KOPT-K1 (cell line): ENCODE results near the gene GRM4.

ENCODE experiments used
- H3K27ac ChIP-seq: fragments of 200-600 bp; sonication (generic); 2 replicates; pipeline ENCODE4 v1.5.1; 2016; ENCODE audit warnings: antibody characterized with exemption, mild to moderate bottlenecking, low read depth, low read length; ENCODE audit not compliant: poor library complexity, severe bottlenecking
- H3K36me3 ChIP-seq: fragments of 200-600 bp; sonication (generic); 2 replicates; pipeline ENCODE4 v1.5.1; 2017; ENCODE audit warnings: antibody characterized with exemption, mild to moderate bottlenecking, low read length, moderate library complexity; ENCODE audit not compliant: insufficient read depth
- H3K9me3 ChIP-seq: fragments of 200-600 bp; sonication (generic); 2 replicates; pipeline ENCODE4 v1.5.1; 2017; ENCODE audit warnings: antibody characterized with exemption, low read length, mild to moderate bottlenecking; ENCODE audit not compliant: insufficient read depth, poor library complexity, severe bottlenecking

Gene GRM4

DNA sequence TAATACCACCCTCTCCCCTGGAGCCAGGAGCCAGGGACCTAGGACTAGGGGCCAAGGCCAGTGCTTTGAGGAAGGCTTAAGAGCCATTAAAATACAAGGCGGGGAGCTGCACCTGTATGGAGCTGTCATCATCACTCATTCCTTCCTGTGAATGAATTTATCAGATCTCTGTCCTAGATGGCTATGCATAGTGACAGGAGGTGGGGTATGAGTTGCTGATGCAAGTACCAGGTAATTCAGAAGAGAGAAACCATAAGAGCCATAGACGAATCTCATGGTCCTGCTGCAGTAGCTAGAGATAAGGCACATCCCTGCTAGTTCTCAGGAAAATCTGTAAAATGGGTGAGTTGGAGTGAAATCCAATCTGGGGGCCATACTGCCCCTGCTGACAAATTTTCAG, 10.3 kb downstream of the GRM4 start:
- Histone ChIP-seq H3K9me3 (no peaks in the 10 kb centered on the region), H3K27ac (no peak overlapping the region), H3K36me3 (no peaks in the 10 kb centered on the region)

DNA sequence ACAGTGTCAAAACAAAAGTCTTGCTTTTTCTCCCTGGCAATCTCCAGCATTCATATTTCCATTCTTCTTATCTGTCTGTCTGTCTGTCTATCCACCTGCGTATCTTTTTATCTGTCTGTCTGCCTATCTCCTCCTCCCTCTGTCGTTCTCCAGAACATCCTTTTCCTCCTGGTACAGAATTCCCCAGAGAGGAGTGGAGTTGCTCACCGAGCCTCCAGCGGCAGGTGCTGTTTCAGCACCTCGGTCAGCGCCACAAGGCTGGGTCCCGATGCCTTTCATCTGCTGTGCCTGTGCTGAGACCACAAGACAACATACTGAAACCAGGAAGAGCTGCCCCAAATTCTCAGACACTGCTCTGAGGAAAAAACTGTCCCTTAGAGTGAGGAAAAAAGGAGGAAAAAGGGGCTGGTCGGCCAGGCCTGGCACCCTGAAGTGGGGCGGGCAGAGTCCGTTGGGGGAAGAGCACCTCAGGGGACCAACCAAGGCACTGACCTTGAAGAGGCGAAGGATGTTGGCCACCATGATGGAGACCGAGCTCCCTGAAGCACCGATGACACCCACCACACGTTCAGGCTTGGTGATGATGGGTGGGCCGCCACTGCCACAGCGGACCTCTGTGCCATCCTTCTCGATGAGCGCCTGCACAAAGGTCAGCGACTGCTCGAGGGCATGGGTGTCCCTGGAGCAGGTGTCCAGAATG, 13.3 kb downstream of the GRM4 start:
- no peak overlapping the region for H3K27ac ChIP-seq
- H3K9me3 ChIP-seq: no peaks in the 10 kb centered on the region
- H3K36me3 ChIP-seq: no peaks in the 10 kb centered on the region

DNA sequence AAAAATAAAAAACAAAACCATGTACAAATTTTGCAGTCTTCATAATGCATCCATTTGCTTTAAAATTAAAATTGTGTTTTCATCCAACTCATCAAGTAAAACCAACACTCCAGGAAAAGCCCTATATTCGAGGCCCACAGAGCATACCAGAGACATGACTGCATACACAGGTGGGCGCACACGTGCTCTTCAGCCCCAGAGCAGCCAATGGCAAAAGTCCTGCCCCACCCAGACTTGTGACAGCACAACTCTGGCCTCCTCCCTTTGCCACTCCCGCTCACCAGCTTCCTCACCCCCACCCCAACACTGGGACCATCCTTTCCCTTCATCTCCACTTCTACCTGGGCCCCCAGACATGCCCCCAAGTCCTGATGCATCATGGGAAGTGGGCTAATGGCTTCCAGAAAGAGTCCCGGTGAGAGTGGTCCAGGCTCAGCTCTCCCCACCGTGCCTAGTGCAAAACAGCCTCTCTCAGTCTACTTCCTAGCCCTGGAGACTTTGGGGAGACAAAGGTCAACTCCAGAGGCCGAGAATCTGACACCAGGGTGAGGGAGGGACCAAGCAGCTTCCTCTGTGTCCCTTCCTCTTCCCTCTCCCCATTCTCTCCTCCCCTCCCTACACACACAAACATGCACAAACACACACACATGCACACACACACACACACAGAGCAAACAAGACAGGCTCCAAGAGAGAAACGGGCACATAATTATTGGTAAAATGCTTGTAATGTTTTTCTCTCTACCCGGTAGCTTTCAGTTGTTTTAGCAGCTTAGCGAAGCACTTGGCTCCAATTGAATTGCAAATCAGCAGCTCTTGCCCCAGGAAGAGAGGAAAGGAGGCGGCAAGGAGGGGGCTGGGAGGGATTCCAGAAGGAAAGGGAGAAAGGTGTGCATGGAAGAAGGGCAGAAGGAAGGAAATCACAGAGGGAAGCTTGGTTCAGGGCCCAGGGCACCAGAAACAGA, 14.3 kb downstream of the GRM4 start:
- H3K36me3 ChIP-seq: no peaks in the 10 kb centered on the region
- no peak overlapping the region for H3K27ac ChIP-seq
- H3K9me3 ChIP-seq: no peaks in the 10 kb centered on the region

- Histone ChIP-seq H3K27ac (no peak overlapping the region), H3K9me3 (no peaks in the 10 kb centered on the region), H3K36me3 (no peaks in the 10 kb centered on the region)
Observed at GRCh38 chr6:34130862-34131261, 15.0 kb downstream of the GRM4 start.

- Histone ChIP-seq H3K27ac (no peak overlapping the region), H3K36me3 (no peaks in the 10 kb centered on the region)
Observed at GRCh38 chr6:34129753-34130152, 16.1 kb downstream of the GRM4 start.

DNA sequence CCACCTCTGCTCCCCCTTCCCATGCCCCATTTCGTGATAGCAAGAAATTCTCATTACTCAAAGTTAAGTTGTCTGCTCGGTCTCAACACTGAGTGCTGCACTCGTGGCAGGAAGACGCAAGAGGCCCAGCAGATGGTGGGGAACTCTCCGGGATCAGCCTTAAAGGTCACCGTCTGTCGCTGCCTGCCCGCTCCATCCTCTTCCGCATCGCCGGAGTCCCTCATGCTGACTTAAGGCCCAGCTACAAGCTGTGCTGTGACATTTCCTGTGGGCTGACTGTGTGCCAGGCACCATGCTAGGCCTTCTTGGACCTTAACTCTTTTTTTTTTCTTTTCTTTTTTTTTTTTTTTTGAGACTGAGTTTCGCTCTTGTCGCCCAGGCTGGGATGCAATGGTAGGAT, 17.8 kb downstream of the GRM4 start:
- H3K36me3 ChIP-seq: no peaks in the 10 kb centered on the region
- H3K9me3 ChIP-seq: no peaks in the 10 kb centered on the region
- no peak overlapping the region for H3K27ac ChIP-seq

More at GRCh38 chr6:34129753-34130152, 16.1 kb downstream of the GRM4 start:
- no peaks in the 10 kb centered on the region for H3K9me3 ChIP-seq

DNA sequence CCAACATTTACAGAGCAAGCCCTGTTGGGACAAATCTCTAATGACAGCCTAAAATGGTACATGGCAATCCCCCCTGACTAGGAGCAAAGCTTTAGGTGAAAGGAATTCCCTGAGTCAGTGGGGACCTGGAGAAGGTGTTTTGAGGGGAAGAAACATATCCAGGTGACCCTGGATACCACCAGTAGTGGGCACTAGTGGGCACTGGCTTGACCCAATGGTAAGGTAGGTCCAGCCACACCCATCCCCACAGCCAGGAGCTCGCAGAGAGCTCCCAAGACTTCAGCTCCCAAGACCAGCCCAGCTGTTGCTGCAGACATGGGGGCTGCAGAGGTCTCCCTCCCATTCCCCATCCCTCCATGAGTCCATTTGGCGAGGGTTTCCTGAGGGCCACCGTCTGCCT, 19.5 kb downstream of the GRM4 start:
- Histone ChIP-seq H3K27ac (no peak overlapping the region), H3K9me3 (no peaks in the 10 kb centered on the region), H3K36me3 (no peaks in the 10 kb centered on the region)

DNA sequence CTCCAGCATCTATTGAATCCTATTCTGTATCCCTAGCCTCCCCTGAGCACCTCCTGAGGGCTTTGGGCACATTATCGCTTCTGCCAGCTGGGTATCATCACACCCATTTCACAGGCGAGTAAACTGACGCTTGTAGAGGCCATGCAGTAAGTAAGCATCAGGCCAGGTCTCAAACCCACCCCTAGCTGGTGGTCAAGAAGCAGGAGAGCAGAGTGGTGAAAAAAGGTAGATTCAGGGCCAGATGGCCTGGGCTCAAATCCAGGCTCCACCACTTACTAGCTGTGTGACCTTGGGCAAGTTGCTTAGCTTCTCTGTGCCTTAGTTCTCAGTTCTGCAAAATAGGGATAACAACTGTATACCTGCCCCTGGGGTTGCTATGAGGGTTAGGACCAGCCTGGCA, 19.9 kb downstream of the GRM4 start:
- Histone ChIP-seq H3K36me3 (no peaks in the 10 kb centered on the region), H3K9me3 (no peaks in the 10 kb centered on the region), H3K27ac (no peak overlapping the region)

DNA sequence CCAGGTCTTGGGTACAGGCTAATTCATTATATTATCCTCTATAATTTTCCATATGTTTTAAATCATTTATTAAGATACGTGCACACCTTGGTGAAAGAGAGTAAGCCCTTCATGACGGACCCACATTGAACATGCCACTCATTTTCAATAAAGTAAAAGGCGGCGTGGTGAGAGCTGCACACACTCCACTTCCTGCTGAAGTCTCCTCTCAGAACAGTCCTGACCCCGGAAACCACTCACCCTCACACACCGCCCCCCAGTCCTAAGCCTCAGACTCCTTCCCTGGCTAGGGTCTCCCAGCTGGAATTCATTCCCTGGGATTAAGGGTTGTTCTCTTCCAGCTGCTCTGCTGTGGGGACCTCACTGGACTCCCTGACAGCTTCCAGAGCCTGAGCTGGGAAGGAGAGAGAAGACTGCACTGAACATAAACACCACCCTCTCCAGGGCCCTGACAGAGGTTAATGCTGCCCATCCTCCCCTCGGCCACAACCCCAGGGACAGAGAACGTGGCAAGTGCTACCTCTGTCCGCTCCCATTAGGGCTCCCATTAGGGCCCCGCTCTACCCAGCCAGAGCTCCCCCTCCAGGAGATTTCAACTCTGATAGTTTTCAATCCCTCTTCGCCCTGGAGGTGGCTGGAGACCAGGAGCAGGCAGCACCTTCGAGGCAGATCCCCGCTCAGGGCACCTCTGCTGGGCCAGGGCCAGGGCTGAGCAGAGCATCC, 24.8 kb downstream of the GRM4 start:
- Histone ChIP-seq H3K9me3 (no peaks in the 10 kb centered on the region), H3K27ac (no peak overlapping the region), H3K36me3 (no peaks in the 10 kb centered on the region)

GRCh38 chr6:34115915-34116314, 30.0 kb downstream of the GRM4 start:
- no peaks in the 10 kb centered on the region for H3K36me3 ChIP-seq
- H3K27ac ChIP-seq: no peak overlapping the region
- H3K9me3 ChIP-seq: no peaks in the 10 kb centered on the region

DNA sequence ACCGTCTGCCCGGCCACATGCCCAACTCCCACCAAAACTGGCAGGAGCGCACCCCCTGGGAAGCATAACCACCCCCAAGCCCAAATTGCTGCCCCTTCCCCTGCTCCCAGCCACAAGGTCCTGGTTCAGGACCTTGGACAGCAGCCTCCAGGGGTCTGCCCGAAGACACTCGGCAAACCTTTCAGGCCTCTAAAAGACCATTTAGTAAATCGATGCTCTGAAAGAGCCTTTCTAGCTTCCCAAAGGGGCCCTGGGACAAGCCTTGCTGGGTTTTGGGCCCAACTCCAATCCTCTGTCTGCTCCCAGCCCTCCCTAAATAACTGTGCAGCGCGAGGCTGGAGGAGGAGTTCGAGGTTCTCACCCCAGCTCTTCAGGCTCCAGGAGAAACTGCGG, 30.5 kb downstream of the GRM4 start:
- H3K36me3 ChIP-seq: no peaks in the 10 kb centered on the region
- H3K27ac ChIP-seq: no peak overlapping the region
- no peaks in the 10 kb centered on the region for H3K9me3 ChIP-seq

GRCh38 chr6:34114695-34115402, 31.0 kb downstream of the GRM4 start:
- no peaks in the 10 kb centered on the region for H3K9me3 ChIP-seq
- H3K27ac ChIP-seq: no peak overlapping the region
- H3K36me3 ChIP-seq: no peaks in the 10 kb centered on the region

DNA sequence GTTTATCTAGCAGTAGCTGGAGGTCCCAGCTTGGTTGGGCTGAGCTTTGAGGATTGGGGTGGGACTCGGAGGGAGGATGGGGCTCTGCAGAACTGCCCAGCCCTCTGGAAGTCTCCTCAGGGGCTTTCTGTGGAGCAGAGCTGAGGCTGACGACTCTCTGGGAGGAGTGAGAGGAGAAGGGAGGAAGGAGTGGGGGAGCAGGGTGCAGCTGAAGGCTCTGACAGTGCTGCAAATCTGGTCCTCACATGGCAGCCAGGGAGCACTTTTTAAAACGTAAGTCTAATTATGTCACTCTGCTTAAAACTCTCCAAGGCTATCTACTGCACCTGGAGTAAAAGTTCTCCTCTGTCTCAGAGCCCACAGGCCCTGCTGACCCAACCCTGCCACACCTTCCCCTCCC, 32.4 kb downstream of the GRM4 start:
- no peak overlapping the region for H3K27ac ChIP-seq
- no peaks in the 10 kb centered on the region for H3K36me3 ChIP-seq
- no peaks in the 10 kb centered on the region for H3K9me3 ChIP-seq

DNA sequence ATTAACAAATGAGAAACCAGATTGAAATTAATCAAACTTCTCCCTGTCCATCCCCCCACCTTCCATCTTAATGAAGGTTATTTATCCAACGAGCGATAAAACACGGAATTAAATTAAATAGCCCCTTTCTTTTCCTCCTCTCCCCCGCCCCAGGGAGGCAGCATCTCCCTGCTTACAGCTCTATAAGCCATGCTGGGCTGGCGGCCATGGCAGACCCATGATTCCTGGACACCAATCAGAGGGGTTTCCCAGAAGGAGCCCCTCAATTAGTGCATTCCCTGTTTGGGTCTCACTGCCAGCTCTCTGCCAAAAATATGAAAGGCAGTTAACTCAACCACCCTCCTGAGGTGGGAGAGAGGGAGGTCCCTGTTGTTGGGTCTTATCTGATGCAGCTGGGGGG, 33.8 kb downstream of the GRM4 start:
- no peaks in the 10 kb centered on the region for H3K36me3 ChIP-seq
- H3K9me3 ChIP-seq: no peaks in the 10 kb centered on the region

DNA sequence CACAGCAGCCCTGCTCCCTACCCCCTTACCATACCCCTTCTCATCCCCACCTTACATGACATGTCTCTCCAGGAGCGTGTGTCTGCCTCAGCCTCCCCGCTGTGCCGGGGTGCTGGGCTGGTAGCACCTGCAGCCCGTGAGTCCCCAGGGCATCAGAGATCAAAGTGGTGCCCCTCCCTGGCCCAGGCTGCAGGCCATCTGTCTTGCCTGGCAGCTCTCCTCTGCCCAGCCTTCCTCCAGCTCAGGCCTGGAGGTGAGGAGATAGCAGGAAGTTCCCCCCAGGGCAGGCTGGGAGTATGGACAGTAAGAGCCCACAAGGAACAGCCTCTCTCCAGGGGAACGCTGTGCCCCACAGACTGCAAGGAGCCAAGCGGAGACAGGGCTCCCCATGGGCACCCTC, 35.3 kb downstream of the GRM4 start:
- no peak overlapping the region for H3K27ac ChIP-seq
- no peaks in the 10 kb centered on the region for H3K36me3 ChIP-seq

More for the DNA sequence above, 33.8 kb downstream of the GRM4 start:
- no peak overlapping the region for H3K27ac ChIP-seq

More for the DNA sequence above, 35.3 kb downstream of the GRM4 start:
- H3K9me3 ChIP-seq: no peaks in the 10 kb centered on the region
